Naive thymus-derived CD8-positive, alpha-beta T cell (primary cell): ENCODE data around the gene PTPRO. TPM values are rescaled to one million over a fixed set of nuclear protein-coding genes. Genes with fewer than 3 reads are reported as not detected.

Experiments
- ATAC-seq, 2 donors: fragments of 150-1000 bp; cut with Tn5 transposase in 1 of 2; sonication (Bioruptor Pico), chemical (Tn5 transposase) in 1 of 2; 1 replicate in 1 of 2; 2 replicates in 1 of 2; pipeline ENCODE4 v1.10.0; 2021; ENCODE audit warnings: mild to moderate bottlenecking in 2 of 2, moderate library complexity in 2 of 2
- POLR2A ChIA-PET: fragments of 350-600 bp; sonication (Branson Sonifier 250); formaldehyde crosslinking; loops from one replicate; lab custom pipeline; 2021; ENCODE audit warnings: antibody characterized with exemption; lab: Charles Lee
- DNase-seq, 10 donors: peaks; one replicate each; pipeline versions ENCODE4 v3.0.0 to v3.0.0-alpha.2; 2020 to 2022
- H3K27ac Mint-ChIP-seq, 10 donors: one replicate each; pipeline ENCODE4 v1.8.0; 2020 to 2022; ENCODE audit warnings: mild to moderate bottlenecking in 10 of 10, mixed read lengths in 10 of 10, moderate library complexity in 4 of 10, inconsistent platforms in 1 of 10
- H3K27me3 Mint-ChIP-seq, 5 donors: one replicate each; pipeline ENCODE4 v1.8.0; 2021 to 2022; ENCODE audit warnings: mixed read lengths in 5 of 5
- H3K36me3 Mint-ChIP-seq, 3 donors: one replicate each; pipeline ENCODE4 v1.8.0; 2020 to 2022; ENCODE audit warnings: mixed read lengths in 3 of 3, mild to moderate bottlenecking in 2 of 3, inconsistent platforms in 1 of 3
- H3K4me1 Mint-ChIP-seq, 4 donors: one replicate each; pipeline ENCODE4 v1.8.0; 2021 to 2022; ENCODE audit warnings: mixed read lengths in 4 of 4
- H3K4me3 Mint-ChIP-seq, 10 donors: one replicate each; pipeline ENCODE4 v1.8.0; 2020 to 2022; ENCODE audit warnings: mild to moderate bottlenecking in 10 of 10, mixed read lengths in 10 of 10, moderate library complexity in 6 of 10, inconsistent platforms in 1 of 10
- H3K9me3 Mint-ChIP-seq, 9 donors: one replicate each; pipeline ENCODE4 v1.8.0; 2020 to 2022; ENCODE audit warnings: mixed read lengths in 9 of 9, mild to moderate bottlenecking in 3 of 9, inconsistent platforms in 1 of 9, moderate library complexity in 1 of 9
- polyA plus RNA-seq, 3 donors: library from polyadenylated mRNA; unstranded; fragments of 300-500 nt; fragmentation: Illumina TruSeq; gene quantifications; one replicate each; pipeline ENCODE4 v1.2.3, GENCODE V29; 2021
- total RNA-seq, 8 experiments: library from RNA in 2 of 8; stranded (reverse) in 2 of 8; gene quantifications; one replicate each; pipeline ENCODE4 v1.2.3 and lab custom pipeline; 2021 to 2026

PTPRO gene
- total and polyA plus RNA-seq, 5 experiments from 2014 or later, result 0.56 to 4.4 (median 0.88) TPM

DNA sequence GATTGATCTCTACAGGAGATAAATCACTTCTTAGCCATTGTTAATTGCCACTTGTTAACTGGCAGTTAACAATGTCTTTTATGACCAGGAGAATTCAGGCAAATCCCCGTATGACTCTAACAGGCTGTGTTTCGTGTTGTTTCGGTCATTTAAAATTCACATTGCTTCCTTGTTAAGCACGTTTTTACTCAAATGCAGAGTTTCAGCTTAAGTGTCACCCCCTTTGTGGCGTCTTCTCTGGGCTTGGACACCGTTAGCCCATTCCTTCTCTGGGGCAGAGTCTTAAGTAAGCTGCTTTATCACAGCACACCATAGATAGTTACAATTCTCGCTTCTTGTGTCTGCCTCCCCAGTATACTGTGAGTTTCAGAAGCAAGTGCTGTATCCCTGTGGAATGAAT lies 261.5 kb downstream of the PTPRO start:
- Mint-ChIP-seq H3K9me3 (no peaks in the 10 kb centered on the region), H3K27ac (no peak overlapping the region), H3K4me1 (peaks cover 2 to 8% (median 6%) of the 10 kb centered on the region in 4 donors), H3K36me3 (peaks cover 0 to 7% (median 6%) of the 10 kb centered on the region in 3 donors), H3K4me3 (no peak overlapping the region), H3K27me3 (no peaks in the 10 kb centered on the region)
- ATAC-seq (no peak), DNase-seq (no peak)
- POLR2A ChIA-PET, result interaction anchor here (0.8 to 2.5 kb wide), 4 partner anchors 13 to 54 kb away, joined by 3 to 16 read pairs (median 4); no protein-coding TSS in a partner anchor

- Mint-ChIP-seq H3K27me3 (no peaks in the 10 kb centered on the region), H3K36me3 (peaks cover 0 to 7% (median 6%) of the 10 kb centered on the region in 3 donors), H3K4me3 (no peak overlapping the region), H3K9me3 (no peaks in the 10 kb centered on the region), H3K4me1 (peaks cover 2 to 8% (median 6%) of the 10 kb centered on the region in 4 donors), H3K27ac (no peak overlapping the region)
- DNase-seq (peak in 7 of 10 donors; percentile 8 to 72 (median 28)), ATAC-seq (peak; percentile 52 to 53)
- POLR2A ChIA-PET, result interaction anchor here (0.5 to 2.5 kb wide), 6 partner anchors 14 to 207 kb away, joined by 3 to 16 read pairs (median 4); no protein-coding TSS in a partner anchor
These were observed 262.2 kb downstream of the PTPRO start for GRCh38 chr12:15584366-15585041.

GRCh38 chr12:15589328-15590032 lies 267.2 kb downstream of the PTPRO start:
- Mint-ChIP-seq H3K27me3 (peaks cover 0 to 5% (median 0%) of the 10 kb centered on the region in 5 donors), H3K4me1 (peaks cover 7 to 11% (median 10%) of the 10 kb centered on the region in 4 donors), H3K27ac (peak overlapping the region in 5 of 10 donors; percentile 39 to 95 (median 82)), H3K4me3 (peak overlapping the region; percentile 67 to 94 (median 82)), H3K9me3 (no peaks in the 10 kb centered on the region), H3K36me3 (peaks cover 0 to 7% (median 0%) of the 10 kb centered on the region in 3 donors)
- no peak for ATAC-seq
- POLR2A ChIA-PET, result interaction anchor here (0.8 kb wide), 1 partner anchor 58 kb away, joined by 4 read pairs; no protein-coding TSS in a partner anchor
- DNase-seq, result no peak

DNA sequence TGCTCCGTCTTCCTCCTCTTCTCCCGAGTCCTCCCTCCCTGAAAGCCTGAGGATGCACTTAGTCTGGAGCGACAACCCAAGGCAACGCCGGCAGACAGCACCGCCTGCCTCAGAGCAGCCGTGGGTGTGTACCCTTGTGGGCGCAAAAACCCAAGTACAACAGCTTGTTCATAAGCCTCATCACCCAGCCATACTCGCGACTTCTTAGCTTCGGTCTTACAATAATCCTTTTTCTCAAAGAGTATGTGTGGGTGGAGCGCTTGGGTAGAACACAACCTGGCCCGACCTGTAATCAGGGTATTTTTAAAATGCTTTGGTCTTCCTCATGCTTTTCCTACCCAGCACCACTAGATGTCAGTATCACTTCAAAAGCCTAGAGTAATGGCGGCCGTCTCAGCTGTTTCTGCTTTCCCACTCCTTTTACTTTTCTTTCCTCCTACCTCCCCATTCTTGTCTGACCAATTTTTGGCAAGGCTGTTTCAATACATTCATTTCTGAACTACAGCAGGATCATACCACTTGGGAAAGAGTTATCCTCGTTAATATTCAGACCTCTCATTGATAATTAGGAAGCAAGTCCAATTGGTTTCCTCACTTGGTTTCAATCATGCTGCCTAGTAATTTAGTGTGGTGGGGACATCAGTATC lies 268.0 kb downstream of the PTPRO start:
- ATAC-seq, result peak; percentile 97
- no peaks in the 10 kb centered on the region for H3K9me3 Mint-ChIP-seq
- peaks cover 0 to 5% (median 0%) of the 10 kb centered on the region in 5 donors for H3K27me3 Mint-ChIP-seq
- H3K27ac Mint-ChIP-seq, result peak overlapping the region in 9 of 10 donors; percentile 4 to 95 (median 55)
- peaks cover 7 to 11% (median 10%) of the 10 kb centered on the region in 4 donors for H3K4me1 Mint-ChIP-seq
- POLR2A ChIA-PET, result interaction anchor here (0.5 to 1.1 kb wide), 3 partner anchors 19 to 820 kb away, joined by 3 to 4 read pairs (median 4); no protein-coding TSS in a partner anchor
- peak; percentile 4 to 73 (median 54) for DNase-seq
- H3K4me3 Mint-ChIP-seq, result peak overlapping the region; percentile 67 to 94 (median 82)
- H3K36me3 Mint-ChIP-seq, result peaks cover 0 to 7% (median 0%) of the 10 kb centered on the region in 3 donors

GRCh38 chr12:15591811-15592210 lies 269.5 kb downstream of the PTPRO start:
- DNase-seq, result no peak
- Mint-ChIP-seq H3K9me3 (no peaks in the 10 kb centered on the region), H3K4me3 (no peak overlapping the region), H3K27ac (no peak overlapping the region), H3K27me3 (peaks cover 0 to 5% (median 0%) of the 10 kb centered on the region in 5 donors), H3K4me1 (peaks cover 7 to 11% (median 10%) of the 10 kb centered on the region in 4 donors), H3K36me3 (peaks cover 0 to 7% (median 0%) of the 10 kb centered on the region in 3 donors)
- no peak for ATAC-seq
- POLR2A ChIA-PET, result no interaction called here

- POLR2A ChIA-PET, result no interaction called here
- peaks cover 0 to 3% (median 0%) of the 10 kb centered on the region in 3 donors for H3K36me3 Mint-ChIP-seq
- H3K27ac Mint-ChIP-seq, result no peak overlapping the region
- H3K4me3 Mint-ChIP-seq, result no peak overlapping the region
- H3K27me3 Mint-ChIP-seq, result peaks cover 0 to 5% (median 0%) of the 10 kb centered on the region in 5 donors
- no peak for DNase-seq
- ATAC-seq, result no peak
- H3K4me1 Mint-ChIP-seq, result peaks cover 7 to 11% (median 10%) of the 10 kb centered on the region in 4 donors
- no peaks in the 10 kb centered on the region for H3K9me3 Mint-ChIP-seq
These were observed 270.6 kb downstream of the PTPRO start for GRCh38 chr12:15592934-15593333.

- Mint-ChIP-seq H3K4me3 (no peak overlapping the region), H3K27me3 (peaks cover 0 to 2% (median 0%) of the 10 kb centered on the region in 5 donors), H3K27ac (no peak overlapping the region), H3K9me3 (no peaks in the 10 kb centered on the region), H3K36me3 (no peaks in the 10 kb centered on the region), H3K4me1 (no peaks in the 10 kb centered on the region)
- no peak for DNase-seq
- ATAC-seq, result no peak
- POLR2A ChIA-PET, result no interaction called here
These were observed 273.9 kb downstream of the PTPRO start for GRCh38 chr12:15596174-15596573.

GRCh38 chr12:15597125-15597830 lies 275.0 kb downstream of the PTPRO start:
- POLR2A ChIA-PET, result no interaction called here
- H3K27me3 Mint-ChIP-seq, result peaks cover 0 to 10% (median 3%) of the 10 kb centered on the region in 5 donors
- ATAC-seq, result no peak
- H3K27ac Mint-ChIP-seq, result no peak overlapping the region
- H3K9me3 Mint-ChIP-seq, result no peaks in the 10 kb centered on the region
- no peak overlapping the region for H3K4me3 Mint-ChIP-seq
- no peaks in the 10 kb centered on the region for H3K36me3 Mint-ChIP-seq
- no peak for DNase-seq
- H3K4me1 Mint-ChIP-seq, result no peaks in the 10 kb centered on the region

DNA sequence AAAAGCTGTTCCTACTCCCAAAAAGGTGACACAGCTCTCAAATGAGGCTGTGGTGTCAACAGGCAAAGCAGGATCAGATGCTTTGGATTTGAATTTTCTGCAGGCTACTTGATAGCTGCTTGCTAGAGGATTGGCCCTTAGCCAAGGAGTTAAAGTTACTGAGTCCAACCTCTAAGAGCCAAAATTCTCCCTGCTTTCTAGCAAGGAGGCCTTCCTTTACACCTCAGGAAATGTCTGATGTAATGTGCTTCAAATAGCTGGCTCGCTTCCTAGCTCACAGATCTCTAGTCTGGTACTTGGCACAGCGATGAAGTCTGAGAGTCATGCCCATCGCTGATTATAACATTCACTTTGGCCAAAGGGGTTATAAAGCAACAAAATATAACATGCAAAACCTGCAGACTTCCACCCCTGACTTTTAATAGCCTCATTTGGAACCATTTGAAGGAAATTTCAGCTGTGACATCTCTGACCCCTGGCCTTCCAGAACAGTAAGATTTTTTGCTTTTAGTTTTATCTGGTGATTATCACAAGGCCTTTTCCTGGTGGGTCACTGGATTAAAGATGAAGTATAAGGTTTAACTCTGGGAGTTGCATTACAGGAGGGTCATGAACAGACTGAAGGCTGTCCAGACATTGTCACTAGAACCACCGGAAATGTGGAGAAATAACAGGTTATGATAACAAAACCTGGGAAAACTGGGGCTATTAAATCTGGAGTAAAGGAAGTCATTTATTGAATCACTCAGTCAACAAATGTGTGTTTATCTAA lies 277.1 kb downstream of the PTPRO start:
- peaks cover 0 to 23% (median 7%) of the 10 kb centered on the region in 5 donors for H3K27me3 Mint-ChIP-seq
- H3K4me3 Mint-ChIP-seq, result no peak overlapping the region
- no peak for DNase-seq
- POLR2A ChIA-PET, result no interaction called here
- no peaks in the 10 kb centered on the region for H3K4me1 Mint-ChIP-seq
- H3K27ac Mint-ChIP-seq, result no peak overlapping the region
- no peak for ATAC-seq
- no peaks in the 10 kb centered on the region for H3K36me3 Mint-ChIP-seq
- no peaks in the 10 kb centered on the region for H3K9me3 Mint-ChIP-seq

DNA sequence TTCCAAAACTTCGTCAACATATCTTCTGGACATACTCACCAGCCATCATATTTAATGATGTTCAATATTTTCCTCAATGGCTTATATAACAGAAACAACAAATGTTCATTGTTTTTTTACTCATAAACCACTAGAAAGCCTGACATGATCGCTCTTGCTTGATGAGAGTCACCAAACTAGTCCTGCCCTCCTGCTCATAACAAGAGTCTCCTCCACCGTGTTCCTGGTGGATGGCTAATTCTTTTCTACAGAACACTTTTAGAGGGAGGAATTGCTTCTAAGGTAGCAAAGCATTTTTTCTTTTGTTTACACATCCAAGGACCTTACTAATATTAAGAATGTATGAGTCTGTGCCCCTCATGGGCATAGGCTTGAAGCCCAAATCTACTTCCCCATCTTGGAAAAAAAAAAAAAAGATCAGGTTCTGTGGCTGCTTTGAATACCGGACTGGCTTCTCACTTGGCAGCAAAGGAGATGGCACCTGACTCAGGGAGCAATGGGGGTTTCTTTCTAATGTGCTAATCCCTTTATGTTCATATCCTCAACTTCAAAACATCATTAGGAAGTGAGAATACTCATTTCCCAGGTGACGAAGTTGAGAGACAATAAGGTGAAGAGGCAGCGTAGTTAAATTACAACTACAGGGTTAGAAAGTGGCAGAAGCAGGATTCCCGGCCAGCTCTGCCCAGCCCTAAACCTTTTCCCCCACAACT lies 278.1 kb downstream of the PTPRO start:
- H3K9me3 Mint-ChIP-seq, result no peaks in the 10 kb centered on the region
- POLR2A ChIA-PET, result no interaction called here
- ATAC-seq, result no peak

DNA sequence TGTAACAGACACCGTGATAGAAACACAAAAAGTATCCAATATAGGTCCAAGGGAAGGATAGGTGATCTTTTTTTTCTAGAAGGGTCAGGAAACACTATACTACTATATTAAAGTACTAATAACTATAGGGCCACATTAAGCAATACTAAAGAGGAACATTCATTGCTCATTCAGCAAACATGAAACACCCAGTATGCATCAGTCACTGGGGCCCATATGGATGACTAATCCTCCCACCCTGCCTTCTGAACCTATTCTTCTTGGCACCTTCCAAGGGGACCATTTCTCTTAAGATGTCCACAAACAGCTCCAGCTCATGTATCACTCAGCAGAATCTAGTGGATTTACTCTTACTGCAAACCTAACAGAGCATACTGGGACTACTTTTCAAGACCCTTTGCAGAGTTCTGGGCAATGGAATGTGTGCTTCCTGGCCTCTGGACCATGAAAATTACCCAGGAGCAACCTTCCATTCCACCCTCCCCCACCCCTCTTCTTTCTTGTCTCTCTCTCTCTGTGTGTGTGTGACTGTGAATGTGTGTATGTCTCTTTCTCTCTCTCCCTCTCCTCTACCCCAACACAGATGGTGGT lies 279.0 kb downstream of the PTPRO start:
- H3K9me3 Mint-ChIP-seq, result no peaks in the 10 kb centered on the region
- no peaks in the 10 kb centered on the region for H3K4me1 Mint-ChIP-seq
- no peak overlapping the region for H3K4me3 Mint-ChIP-seq
- POLR2A ChIA-PET, result no interaction called here
- no peaks in the 10 kb centered on the region for H3K36me3 Mint-ChIP-seq
- H3K27ac Mint-ChIP-seq, result no peak overlapping the region
- no peak for ATAC-seq
- no peak for DNase-seq
- H3K27me3 Mint-ChIP-seq, result peaks cover 0 to 24% (median 9%) of the 10 kb centered on the region in 5 donors

More for the DNA sequence above, 278.1 kb downstream of the PTPRO start:
- Mint-ChIP-seq H3K4me1 (no peaks in the 10 kb centered on the region), H3K27me3 (peaks cover 0 to 24% (median 7%) of the 10 kb centered on the region in 5 donors), H3K4me3 (no peak overlapping the region), H3K27ac (no peak overlapping the region), H3K36me3 (no peaks in the 10 kb centered on the region)
- DNase-seq, result no peak
